Liver (tissue), 9 donors: ENCODE results near the gene TNN. TPM values are rescaled to one million over a fixed set of nuclear protein-coding genes. Genes with fewer than 3 reads are reported as not detected.

Experiments used
- DNase-seq: peaks from one replicate; pipeline ENCODE4 v3.0.0-alpha.2; 2017; ENCODE audit warnings: low spot score
- H3K27ac ChIP-seq, 2 donors: one replicate each; pipeline ENCODE4 v1.7.0; 2013; ENCODE audit warnings: inconsistent platforms in 2 of 2, low read length in 2 of 2, control low read depth in 1 of 2, low read depth in 1 of 2, mild to moderate bottlenecking in 1 of 2
- H3K27me3 ChIP-seq, 4 donors: one replicate each; pipeline versions ENCODE4 v1.6.1 to v1.7.0; 2013; ENCODE audit warnings: low read length in 3 of 4, inconsistent platforms in 1 of 4, mild to moderate bottlenecking in 1 of 4, moderate library complexity in 1 of 4; ENCODE audit not compliant: control insufficient read depth in 4 of 4, insufficient read depth in 4 of 4
- H3K36me3 ChIP-seq, 4 donors: one replicate each; pipeline versions ENCODE4 v1.6.1 to v1.7.0; 2013; ENCODE audit warnings: low read length in 3 of 4, mild to moderate bottlenecking in 3 of 4, low read depth in 1 of 4, moderate library complexity in 1 of 4; ENCODE audit not compliant: control insufficient read depth in 4 of 4, insufficient read depth in 3 of 4
- H3K4me1 ChIP-seq, 4 donors: one replicate each; pipeline versions ENCODE4 v1.6.1 to v1.7.0; 2013; ENCODE audit warnings: low read length in 3 of 4, mild to moderate bottlenecking in 3 of 4, moderate library complexity in 1 of 4; ENCODE audit not compliant: control insufficient read depth in 4 of 4, insufficient read depth in 4 of 4
- H3K4me3 ChIP-seq, 3 donors: one replicate each; pipeline versions ENCODE4 v1.6.1 to v1.7.0; 2013; ENCODE audit warnings: low read length in 3 of 3, control low read depth in 1 of 3, low read depth in 1 of 3, mild to moderate bottlenecking in 1 of 3
- H3K9ac ChIP-seq, 2 donors: one replicate each; pipeline ENCODE4 v1.7.0; 2013; ENCODE audit warnings: low read length in 2 of 2, mild to moderate bottlenecking in 2 of 2, moderate library complexity in 2 of 2, control low read depth in 1 of 2, low read depth in 1 of 2
- H3K9me3 ChIP-seq, 4 donors: one replicate each; pipeline versions ENCODE4 v1.6.1 to v1.7.0; 2013; ENCODE audit warnings: low read length in 3 of 4; ENCODE audit not compliant: control insufficient read depth in 4 of 4
- ATF3 ChIP-seq: IDR thresholded peaks from 2 replicates; pipeline ENCODE4 v1.6.1; 2016; ENCODE audit warnings: antibody characterized with exemption
- CTCF ChIP-seq: fragments of 150-350 bp; IDR thresholded peaks from 2 replicates; pipeline ENCODE4 v1.5.1; 2017; ENCODE audit warnings: improper control_type of control experiment, low read depth, low read length; ENCODE audit not compliant: missing input control
- EGR1 ChIP-seq, 2 donors: IDR thresholded peaks; 2 replicates each; pipeline ENCODE4 v1.6.1; 2016 to 2018; ENCODE audit warnings: antibody characterized with exemption in 2 of 2, low read depth in 2 of 2
- FOXA1 ChIP-seq: IDR thresholded peaks from 2 replicates; pipeline ENCODE4 v1.6.1; 2016; ENCODE audit warnings: antibody characterized with exemption
- FOXA2 ChIP-seq: IDR thresholded peaks from 2 replicates; pipeline ENCODE4 v1.6.1; 2016; ENCODE audit warnings: antibody characterized with exemption
- GABPA ChIP-seq, 2 donors: IDR thresholded peaks in 1 of 2; conservative IDR thresholded peaks in 1 of 2; 2 replicates each; pipeline ENCODE4 v1.6.1; 2016; ENCODE audit warnings: antibody characterized with exemption in 2 of 2, mild to moderate bottlenecking in 1 of 2, moderate library complexity in 1 of 2
- HNF4A ChIP-seq, 2 donors: conservative IDR thresholded peaks; 2 replicates each; pipeline ENCODE4 v1.6.1; 2016; ENCODE audit warnings: antibody characterized with exemption in 2 of 2, mild to moderate bottlenecking in 2 of 2
- HNF4G ChIP-seq: IDR thresholded peaks from 2 replicates; pipeline ENCODE4 v1.6.1; 2016; ENCODE audit warnings: antibody characterized with exemption
- JUND ChIP-seq, 2 donors: IDR thresholded peaks; 2 replicates each; pipeline ENCODE4 v1.6.1; 2016; ENCODE audit warnings: antibody characterized with exemption in 2 of 2
- MAX ChIP-seq: IDR thresholded peaks from 2 replicates; pipeline ENCODE4 v1.6.1; 2016; ENCODE audit warnings: antibody characterized with exemption
- NR2F2 ChIP-seq: IDR thresholded peaks from 2 replicates; pipeline ENCODE4 v1.6.1; 2016; ENCODE audit warnings: antibody characterized with exemption
- RAD21 ChIP-seq, 2 donors: IDR thresholded peaks; 2 replicates each; pipeline ENCODE4 v1.6.1; 2016; ENCODE audit warnings: antibody characterized with exemption in 2 of 2, mild to moderate bottlenecking in 2 of 2
- REST ChIP-seq: IDR thresholded peaks from 2 replicates; pipeline ENCODE4 v1.6.1; 2016; ENCODE audit warnings: antibody characterized with exemption, mild to moderate bottlenecking
- RXRA ChIP-seq, 2 donors: IDR thresholded peaks; 2 replicates each; pipeline ENCODE4 v1.6.1; 2017 to 2018; ENCODE audit warnings: antibody characterized with exemption in 2 of 2, mild to moderate bottlenecking in 1 of 2
- SP1 ChIP-seq: IDR thresholded peaks from 2 replicates; pipeline ENCODE4 v1.6.1; 2018; ENCODE audit warnings: antibody characterized with exemption, mild to moderate bottlenecking
- TAF1 ChIP-seq: conservative IDR thresholded peaks from 2 replicates; pipeline ENCODE4 v1.6.1; 2016; ENCODE audit warnings: antibody characterized with exemption, mild to moderate bottlenecking
- YY1 ChIP-seq: IDR thresholded peaks from 2 replicates; pipeline ENCODE4 v1.6.1; 2016; ENCODE audit warnings: antibody characterized with exemption, mild to moderate bottlenecking
- ZBTB33 ChIP-seq: IDR thresholded peaks from 2 replicates; pipeline ENCODE4 v1.6.1; 2016; ENCODE audit warnings: antibody characterized with exemption
- WGBS: extraction: QIAGEN DNeasy Blood & Tissue Kit; methylation state at CpG from one replicate; pipeline ENCODE4 v1.1.7; 2013; 5-methylcytosine and 5-hydroxymethylcytosine counted together
- polyA plus RNA-seq, 2 donors: library from polyadenylated mRNA; stranded (reverse) in 1 of 2; unstranded in 1 of 2; fragments of 200-250 nt in 1 of 2; fragments of >200 nt in 1 of 2; fragmentation: Nextera tagmentation in 1 of 2; extraction: Ambion mirVana in 1 of 2; gene quantifications; one replicate each; pipeline versions ENCODE4 v1.2.1 to v1.2.3, GENCODE V29; 2013 to 2015
- total RNA-seq, 2 donors: library from RNA; depleted of rRNA; stranded (reverse); fragments of >200 nt; gene quantifications; one replicate each; pipeline ENCODE4 v1.2.3, GENCODE V29; 2014
- donor health status: healthy.
- donor health status: healthy.
- donor health status: healthy.
- donor health status: healthy.
- donor health status: healthy.

Gene TNN
- total and polyA plus RNA-seq, 4 donors = 0.11 to 1.8 (median 0.80) TPM

- peaks cover 0 to 37% (median 24%) of the 10 kb centered on the region in 4 donors for H3K4me1 ChIP-seq
- WGBS = 86% methylated on average over 1 of the region's 1 CpG
- no peak for DNase-seq
- no peak overlapping the region for H3K4me3 ChIP-seq
- H3K9ac ChIP-seq = no peak overlapping the region
- H3K27ac ChIP-seq = no peak overlapping the region
- H3K27me3 ChIP-seq = no peaks in the 10 kb centered on the region
- no peaks in the 10 kb centered on the region for H3K9me3 ChIP-seq
- H3K36me3 ChIP-seq = no peaks in the 10 kb centered on the region
- TF ChIP-seq EGR1 (IDR thresholded peaks at IDR 0.05; ENCODE audit: low read depth in 2 of 2) (no peak), YY1 (no peak), MAX (no peak), RAD21 (IDR thresholded peaks at IDR 0.05) (no peak), HNF4A (conservative IDR thresholded peaks at IDR 0.05) (no peak), NR2F2 (no peak), ATF3 (no peak), HNF4G (no peak), REST (no peak), JUND (IDR thresholded peaks at IDR 0.05) (no peak), RXRA (IDR thresholded peaks at IDR 0.05) (no peak), ZBTB33 (no peak), FOXA1 (no peak), GABPA (IDR thresholded peaks at IDR 0.05 in 1 of 2, conservative IDR thresholded peaks at IDR 0.05 in 1 of 2) (no peak), FOXA2 (no peak), CTCF (no peak), TAF1 (no peak), SP1 (no peak)
Measured at GRCh38 chr1:175134500-175134899, 66.9 kb downstream of the TNN start.
